Large intestine (tissue), 12 donors: ENCODE results near the gene ZC3HAV1L. TPM values are rescaled to one million over a fixed set of nuclear protein-coding genes. Genes with fewer than 3 reads are reported as not detected.
"Not testable (repeated sequence)": the region's sequence is repeated elsewhere in the genome, so short reads cannot be mapped to it uniquely, and the experiment has no call there.

Source experiments
- DNase-seq, 2 donors: peaks; one replicate each; pipeline versions ENCODE4 v3.0.0 to v3.0.0-alpha.2; 2013
- H3K27ac ChIP-seq: one replicate; pipeline ENCODE4 v1.5.1; 2013; ENCODE audit warnings: low read length
- H3K27me3 ChIP-seq: 2 replicates; pipeline ENCODE4 v1.6.1; 2013; ENCODE audit warnings: low read length; ENCODE audit not compliant: control insufficient read depth, insufficient read depth
- H3K36me3 ChIP-seq: 2 replicates; pipeline ENCODE4 v1.6.1; 2013; ENCODE audit warnings: low read length; ENCODE audit not compliant: control insufficient read depth, insufficient read depth
- H3K4me1 ChIP-seq: one replicate; pipeline ENCODE4 v1.6.1; 2013; ENCODE audit warnings: low read length; ENCODE audit not compliant: control insufficient read depth, insufficient read depth
- H3K4me3 ChIP-seq: one replicate; pipeline ENCODE4 v1.5.1; 2013; ENCODE audit warnings: low read length
- H3K9me3 ChIP-seq: one replicate; pipeline ENCODE4 v1.6.1; 2013; ENCODE audit warnings: mild to moderate bottlenecking, low read depth, low read length, moderate library complexity; ENCODE audit not compliant: control insufficient read depth
- WGBS: methylation state at CpG from one replicate; pipeline ENCODE4 v1.1.5; 2013; ENCODE audit warnings: low lambda C conversion rate; ENCODE audit not compliant: insufficient coverage; 5-methylcytosine and 5-hydroxymethylcytosine counted together
- long read RNA-seq, 11 donors: transcript quantifications; one replicate each; lab custom pipeline, GENCODE V29; 2026
- polyA plus RNA-seq: library from polyadenylated mRNA; unstranded; fragments of 120-200 nt; gene quantifications from one replicate; pipeline ENCODE4 v1.2.1, GENCODE V29; 2013

The ZC3HAV1L gene
- polyA plus RNA-seq: 13.1 TPM
- long read RNA-seq, donor 1: 0 reads
- long read RNA-seq, donor 2, partial matches to known transcripts: 0 of 12 reads
- long read RNA-seq, donor 2, other reads (novel, unspliced or antisense): 12 of 12 reads
- long read RNA-seq, donor 3, partial matches to known transcripts: 15 of 27 reads
- long read RNA-seq, donor 3, other reads (novel, unspliced or antisense): 12 of 27 reads
- long read RNA-seq, donor 4: 0 reads
- long read RNA-seq, donor 5: 0 reads
- long read RNA-seq, donor 6, partial matches to known transcripts: 7 of 7 reads
- long read RNA-seq, donor 6, other reads (novel, unspliced or antisense): 0 of 7 reads
- long read RNA-seq, donor 7: 0 reads
- long read RNA-seq, donor 8, partial matches to known transcripts: 18 of 18 reads
- long read RNA-seq, donor 8, other reads (novel, unspliced or antisense): 0 of 18 reads
- long read RNA-seq, donor 9: 0 reads
- long read RNA-seq, donor 10: 0 reads
- long read RNA-seq, donor 11, partial matches to known transcripts: 16 of 22 reads
- long read RNA-seq, donor 11, other reads (novel, unspliced or antisense): 6 of 22 reads

GRCh38 chr7:139035586-139036353 is at the start of gene ZC3HAV1L:
Gene ZC3HAV1L, minus strand, starts transcription at chr7:139036042. Its CDS starts 25 bp downstream, at chr7:139036017.
- peak within 1 kb of the TSS; percentile 55 for H3K4me3 ChIP-seq
- H3K27ac ChIP-seq: peak within 1 kb of the TSS; percentile 56
- H3K4me1 ChIP-seq: peaks cover 7% of the 10 kb centered on the region
- H3K27me3 ChIP-seq: no peaks in the 10 kb centered on the region
- H3K36me3 ChIP-seq: peaks cover 16% of the 10 kb centered on the region
- no peaks in the 10 kb centered on the region for H3K9me3 ChIP-seq
- WGBS: no CpG with 5 or more reads among the region's 82 CpGs
- DNase-seq: peak; percentile 67 to 85

GRCh38 chr7:139084709-139085108 is 48.9 kb upstream of the ZC3HAV1L start:
- 88% methylated on average over 2 of the region's 5 CpGs for WGBS
- Histone ChIP-seq H3K36me3 (peaks cover 82% of the 10 kb centered on the region), H3K27ac (no peak overlapping the region), H3K4me1 (no peaks in the 10 kb centered on the region), H3K4me3 (no peak overlapping the region), H3K9me3 (peaks cover 2% of the 10 kb centered on the region), H3K27me3 (no peaks in the 10 kb centered on the region)
- no peak for DNase-seq

GRCh38 chr7:139081584-139081983 is 45.7 kb upstream of the ZC3HAV1L start:
- Histone ChIP-seq H3K27ac (no peak overlapping the region), H3K36me3 (peaks cover 81% of the 10 kb centered on the region), H3K27me3 (no peaks in the 10 kb centered on the region), H3K9me3 (no peaks in the 10 kb centered on the region), H3K4me1 (no peaks in the 10 kb centered on the region), H3K4me3 (no peak overlapping the region)
- DNase-seq: no peak

- H3K36me3 ChIP-seq: peaks cover 81% of the 10 kb centered on the region
- H3K27ac ChIP-seq: no peak overlapping the region
- no peak for DNase-seq
- no peaks in the 10 kb centered on the region for H3K4me1 ChIP-seq
- H3K9me3 ChIP-seq: no peaks in the 10 kb centered on the region
- H3K4me3 ChIP-seq: no peak overlapping the region
- H3K27me3 ChIP-seq: no peaks in the 10 kb centered on the region
- 81% methylated on average over 6 of the region's 8 CpGs for WGBS
These were observed 45.1 kb upstream of the ZC3HAV1L start for GRCh38 chr7:139080905-139081304.

- no peak overlapping the region for H3K4me3 ChIP-seq
- no peak overlapping the region for H3K27ac ChIP-seq
- no peak for DNase-seq
- no peaks in the 10 kb centered on the region for H3K9me3 ChIP-seq
- peaks cover 72% of the 10 kb centered on the region for H3K36me3 ChIP-seq
- no peaks in the 10 kb centered on the region for H3K27me3 ChIP-seq
- H3K4me1 ChIP-seq: no peaks in the 10 kb centered on the region
- 80% methylated on average over 1 of the region's 15 CpGs for WGBS
These were observed 44.0 kb upstream of the ZC3HAV1L start for GRCh38 chr7:139079861-139080260.

- H3K27ac ChIP-seq: no peak overlapping the region
- H3K4me1 ChIP-seq: no peaks in the 10 kb centered on the region
- H3K27me3 ChIP-seq: no peaks in the 10 kb centered on the region
- no peaks in the 10 kb centered on the region for H3K9me3 ChIP-seq
- DNase-seq: no peak
- whole genome bisulfite sequencing: no CpG with 5 or more reads among the region's 1 CpG
- H3K4me3 ChIP-seq: no peak overlapping the region
- peaks cover 66% of the 10 kb centered on the region for H3K36me3 ChIP-seq
These were observed 43.1 kb upstream of the ZC3HAV1L start for GRCh38 chr7:139078911-139079310.

GRCh38 chr7:139078399-139078798 is 42.6 kb upstream of the ZC3HAV1L start:
- WGBS: no CpG with 5 or more reads among the region's 1 CpG

GRCh38 chr7:139077706-139078105 is 41.9 kb upstream of the ZC3HAV1L start:
- peaks cover 65% of the 10 kb centered on the region for H3K36me3 ChIP-seq
- H3K27ac ChIP-seq, DNase-seq, H3K4me3 ChIP-seq, H3K27me3 ChIP-seq, H3K4me1 ChIP-seq, H3K9me3 ChIP-seq: not testable (repeated sequence)
- no CpG with 5 or more reads among the region's 5 CpGs for WGBS

More at GRCh38 chr7:139078399-139078798, 42.6 kb upstream of the ZC3HAV1L start:
- Histone ChIP-seq H3K4me3 (no peak overlapping the region), H3K27me3 (no peaks in the 10 kb centered on the region), H3K4me1 (no peaks in the 10 kb centered on the region), H3K36me3 (peaks cover 66% of the 10 kb centered on the region), H3K27ac (no peak overlapping the region), H3K9me3 (no peaks in the 10 kb centered on the region)
- no peak for DNase-seq

GRCh38 chr7:139075871-139076686 is 40.2 kb upstream of the ZC3HAV1L start:
- no peaks in the 10 kb centered on the region for H3K4me1 ChIP-seq
- no peak for DNase-seq
- H3K27me3 ChIP-seq: no peaks in the 10 kb centered on the region
- H3K36me3 ChIP-seq: peaks cover 68% of the 10 kb centered on the region
- H3K9me3 ChIP-seq: no peaks in the 10 kb centered on the region
- WGBS: no CpG with 5 or more reads among the region's 11 CpGs
- no peak overlapping the region for H3K27ac ChIP-seq
- H3K4me3 ChIP-seq: no peak overlapping the region
